OCI-LY7 (cell line): ENCODE results near the gene DCLK1. TPM values are rescaled to one million over a fixed set of nuclear protein-coding genes. Genes with fewer than 3 reads are reported as not detected.
A peak's percentile ranks its signal among the peaks of the same experiment; 100 is the strongest.

Experiments used
- Bru-seq: library from RNA; stranded (reverse); fragments of 400-500 nt; gene quantifications from one replicate; lab custom pipeline; 2021; lab: Mats Ljungman, UMichigan
- BruChase-seq, 2 experiments: library from RNA; stranded (reverse); fragments of 400-500 nt; gene quantifications; one replicate each; lab custom pipeline; 2021; lab: Mats Ljungman, UMichigan
- BruUV-seq: library from RNA; stranded (reverse); fragments of 400-500 nt; replicated peaks from 2 replicates; lab custom pipeline; 2021; lab: Mats Ljungman, UMichigan
- CTCF ChIA-PET: fragments of 300-600 bp; sonication (Branson Sonifier 250); formaldehyde crosslinking; loops from one replicate; lab custom pipeline; 2022; ENCODE audit warnings: antibody characterized with exemption; ENCODE audit not compliant: unreplicated experiment; lab: Charles Lee
- POLR2A ChIA-PET: fragments of 300-600 bp; sonication (Branson Sonifier 250); formaldehyde crosslinking; loops from one replicate; lab custom pipeline; 2022; ENCODE audit warnings: antibody characterized with exemption; lab: Charles Lee
- DNase-seq: peaks from one replicate; pipeline ENCODE4 v3.0.0-alpha.2; 2015; ENCODE audit warnings: low spot score
- H2AFZ ChIP-seq: fragments of 200-600 bp; sonication (generic), shearing (Covaris generic); 2 replicates; pipeline ENCODE4 v1.6.1; 2014; ENCODE audit warnings: mild to moderate bottlenecking, antibody characterized with exemption, low read length, moderate library complexity
- H3K27ac ChIP-seq: fragments of 200-600 bp; sonication (generic); 2 replicates; pipeline ENCODE4 v1.5.1; 2014; ENCODE audit warnings: mixed run types, low read depth, mild to moderate bottlenecking, moderate library complexity, low read length, inconsistent platforms; ENCODE audit not compliant: poor library complexity, severe bottlenecking
- H3K36me3 ChIP-seq: fragments of 200-600 bp; sonication (generic); 2 replicates; pipeline ENCODE4 v1.6.1; 2014; ENCODE audit warnings: mild to moderate bottlenecking, antibody characterized with exemption, low read length, moderate library complexity, mixed read lengths; ENCODE audit not compliant: insufficient read depth
- H3K4me1 ChIP-seq: fragments of 200-600 bp; sonication (generic); 2 replicates; pipeline ENCODE4 v1.5.1; 2014; ENCODE audit warnings: mild to moderate bottlenecking, low read length; ENCODE audit not compliant: insufficient read depth, poor library complexity, severe bottlenecking
- H3K4me2 ChIP-seq: fragments of 200-600 bp; sonication (generic); 2 replicates; pipeline ENCODE4 v1.6.1; 2014; ENCODE audit warnings: mild to moderate bottlenecking, low read length
- H3K4me3 ChIP-seq: fragments of 200-600 bp; sonication (generic); 2 replicates; pipeline ENCODE4 v1.5.1; 2014; ENCODE audit warnings: mild to moderate bottlenecking, low read depth, low read length; ENCODE audit not compliant: poor library complexity, severe bottlenecking
- H3K79me2 ChIP-seq: fragments of 200-600 bp; sonication (generic); 2 replicates; pipeline ENCODE4 v1.6.1; 2016; ENCODE audit warnings: low read depth, mild to moderate bottlenecking, low read length, moderate library complexity, mixed read lengths; ENCODE audit not compliant: insufficient read depth
- H3K9me2 ChIP-seq: fragments of 200-600 bp; sonication (generic); 2 replicates; pipeline ENCODE4 v1.6.1; 2016; ENCODE audit warnings: mild to moderate bottlenecking, low read length, mixed read lengths; ENCODE audit not compliant: insufficient read depth
- H3K9me3 ChIP-seq: fragments of 200-600 bp; sonication (generic); 2 replicates; pipeline ENCODE4 v1.6.1; 2014; ENCODE audit warnings: mild to moderate bottlenecking, mixed run types, low read length, mixed read lengths
- H4K20me1 ChIP-seq: fragments of 200-600 bp; sonication (generic); 2 replicates; pipeline ENCODE4 v1.6.1; 2014; ENCODE audit warnings: mild to moderate bottlenecking, antibody characterized with exemption, low read length, moderate library complexity, mixed read lengths; ENCODE audit not compliant: insufficient read depth
- EZH2phosphoT487 ChIP-seq: fragments of 200-600 bp; sonication (generic); IDR thresholded peaks from 2 replicates; pipeline ENCODE4 v1.6.1; 2018; ENCODE audit warnings: low read depth, borderline replicate concordance, mild to moderate bottlenecking, mixed run types, antibody characterized with exemption, low read length, moderate library complexity, mixed read lengths
- intact Hi-C: fragments of 100-400 bp; cut with micrococcal nuclease; formaldehyde crosslinking; loops from one replicate; pipeline ENCODE4 v1.10.0; 2022; ENCODE audit not compliant: unreplicated experiment
- long read RNA-seq: library from polyadenylated mRNA; stranded (forward); transcript quantifications from one replicate; pipeline ENCODE4 v2.0.0, GENCODE V29; 2022
- total RNA-seq, 2 experiments: library from RNA; depleted of rRNA in 1 of 2; stranded (reverse); fragments of >200 nt in 1 of 2; shearing (Covaris generic) in 1 of 2; gene quantifications; 2 replicates each; pipeline ENCODE4 v1.2.3, GENCODE V29; 2014 to 2022
- TF ChIP-seq, protein P1 (sequence below): fragments of 200-600 bp; sonication (generic); conservative IDR thresholded peaks from 2 replicates; pipeline ENCODE4 v1.5.1; 2014; ENCODE audit warnings: mild to moderate bottlenecking, antibody characterized with exemption, low read length, moderate library complexity, mixed read lengths

The DCLK1 gene
- total RNA-seq (2014; rRNA removed; shearing (Covaris generic)) = not detected in 2 replicates
- total RNA-seq (2022) = not detected in 2 replicates
- percentile 0 among the genes with signal in this experiment for Bru-seq, nascent RNA
- percentile 2 among the genes with signal in this experiment for BruChase-seq, experiment 1, labeled RNA remaining after a 6-hour chase
- percentile 2 among the genes with signal in this experiment for BruChase-seq, experiment 2, labeled RNA remaining after a 2-hour chase
- long read RNA-seq = 0 reads

- H4K20me1 ChIP-seq = no peaks in the 10 kb centered on the region
- H3K4me2 ChIP-seq = no peak within 1 kb of the TSS
- no peaks in the 10 kb centered on the region for H3K4me1 ChIP-seq
- no peaks in the 10 kb centered on the region for H3K9me3 ChIP-seq
- H3K9me2 ChIP-seq = no peaks in the 10 kb centered on the region
- ChIA-PET CTCF (no interaction called here), POLR2A (no interaction called here)
- H3K36me3 ChIP-seq = no peaks in the 10 kb centered on the region
- no peak for TF ChIP-seq EZH2phosphoT487
- TF ChIP-seq, protein P1, sequence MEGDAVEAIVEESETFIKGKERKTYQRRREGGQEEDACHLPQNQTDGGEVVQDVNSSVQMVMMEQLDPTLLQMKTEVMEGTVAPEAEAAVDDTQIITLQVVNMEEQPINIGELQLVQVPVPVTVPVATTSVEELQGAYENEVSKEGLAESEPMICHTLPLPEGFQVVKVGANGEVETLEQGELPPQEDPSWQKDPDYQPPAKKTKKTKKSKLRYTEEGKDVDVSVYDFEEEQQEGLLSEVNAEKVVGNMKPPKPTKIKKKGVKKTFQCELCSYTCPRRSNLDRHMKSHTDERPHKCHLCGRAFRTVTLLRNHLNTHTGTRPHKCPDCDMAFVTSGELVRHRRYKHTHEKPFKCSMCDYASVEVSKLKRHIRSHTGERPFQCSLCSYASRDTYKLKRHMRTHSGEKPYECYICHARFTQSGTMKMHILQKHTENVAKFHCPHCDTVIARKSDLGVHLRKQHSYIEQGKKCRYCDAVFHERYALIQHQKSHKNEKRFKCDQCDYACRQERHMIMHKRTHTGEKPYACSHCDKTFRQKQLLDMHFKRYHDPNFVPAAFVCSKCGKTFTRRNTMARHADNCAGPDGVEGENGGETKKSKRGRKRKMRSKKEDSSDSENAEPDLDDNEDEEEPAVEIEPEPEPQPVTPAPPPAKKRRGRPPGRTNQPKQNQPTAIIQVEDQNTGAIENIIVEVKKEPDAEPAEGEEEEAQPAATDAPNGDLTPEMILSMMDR = no peak
- H3K4me3 ChIP-seq = no peak within 1 kb of the TSS
- no peak for DNase-seq
- H2AFZ ChIP-seq = no peak within 1 kb of the TSS
- BruUV-seq = no TSS peak
- no peak within 1 kb of the TSS for H3K27ac ChIP-seq
- intact Hi-C loops = no loop called here
- H3K79me2 ChIP-seq = no peaks in the 10 kb centered on the region
These were observed at the start of gene DCLK1 for GRCh38 chr13:36131222-36131930. TSS of gene DCLK1 (minus strand) at chr13:36131382.

DNA sequence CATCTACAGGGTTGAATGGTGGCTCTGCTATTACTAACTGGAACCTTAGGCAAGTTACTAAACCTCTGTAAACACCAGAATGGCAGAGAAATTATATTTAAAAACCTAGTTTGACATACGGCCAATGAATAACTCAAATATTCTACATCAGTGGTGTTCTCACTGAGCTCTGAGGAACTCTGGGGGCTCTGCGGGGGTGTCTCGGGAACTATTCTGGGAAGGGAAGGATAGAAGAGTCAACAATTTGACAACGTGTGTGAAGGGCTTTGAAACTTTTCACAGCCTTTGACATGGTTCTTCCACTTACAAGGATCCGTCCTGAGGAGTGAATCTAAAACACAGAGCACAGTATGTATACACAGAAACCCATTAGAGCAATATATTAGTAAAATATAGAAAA is 44.4 kb upstream of the DCLK1 start:
- no TSS peak for BruUV-seq
- no peaks in the 10 kb centered on the region for H3K9me2 ChIP-seq
- ChIA-PET CTCF (no interaction called here), POLR2A (no interaction called here)
- H3K4me2 ChIP-seq = no peak overlapping the region
- H3K4me1 ChIP-seq = no peaks in the 10 kb centered on the region
- H3K9me3 ChIP-seq = no peaks in the 10 kb centered on the region
- no peak overlapping the region for H2AFZ ChIP-seq
- no peaks in the 10 kb centered on the region for H3K36me3 ChIP-seq
- no peaks in the 10 kb centered on the region for H3K79me2 ChIP-seq
- no peak overlapping the region for H3K27ac ChIP-seq
- no peak for TF ChIP-seq EZH2phosphoT487
- TF ChIP-seq, protein P1 = no peak
- no peak overlapping the region for H3K4me3 ChIP-seq
- DNase-seq = no peak
- no peaks in the 10 kb centered on the region for H4K20me1 ChIP-seq
- intact Hi-C loops = no loop called here

DNA sequence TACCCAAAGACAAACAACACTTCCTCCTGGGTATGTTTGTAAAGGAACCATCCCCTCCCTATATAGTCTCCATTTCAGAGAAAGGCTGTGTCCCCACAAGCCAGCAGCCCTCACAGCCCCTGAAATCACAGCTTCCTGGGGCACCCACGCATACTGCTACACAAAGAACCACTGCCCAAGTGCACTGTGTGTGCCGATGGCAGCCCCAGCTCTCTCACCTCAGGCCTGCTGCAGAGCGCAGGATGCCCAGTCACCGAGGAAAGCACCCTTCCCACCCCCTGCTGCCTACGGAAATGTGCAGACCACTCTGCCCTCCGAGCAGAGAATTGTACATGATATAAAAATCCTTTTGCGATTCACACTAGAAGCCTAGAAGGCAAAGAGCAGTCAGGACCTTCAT is 43.7 kb upstream of the DCLK1 start:
- CTCF ChIA-PET = no interaction called here
- no peaks in the 10 kb centered on the region for H3K9me2 ChIP-seq
- H3K27ac ChIP-seq = no peak overlapping the region
- no peaks in the 10 kb centered on the region for H3K9me3 ChIP-seq
- no peak overlapping the region for H3K4me2 ChIP-seq
- H3K79me2 ChIP-seq = no peaks in the 10 kb centered on the region
- TF ChIP-seq, protein P1 = no peak
- TF ChIP-seq EZH2phosphoT487 = no peak
- BruUV-seq = no TSS peak
- POLR2A ChIA-PET = no interaction called here
- no peaks in the 10 kb centered on the region for H3K36me3 ChIP-seq
- no peaks in the 10 kb centered on the region for H4K20me1 ChIP-seq
- DNase-seq = no peak
- H3K4me3 ChIP-seq = no peak overlapping the region
- no peaks in the 10 kb centered on the region for H3K4me1 ChIP-seq
- H2AFZ ChIP-seq = no peak overlapping the region
- intact Hi-C loops = no loop called here
